ENCODE measurements around the gene NDUFB8. TPM values are rescaled to one million over a fixed set of nuclear protein-coding genes. Genes with fewer than 3 reads are reported as not detected.

The NDUFB8 gene
- total and polyA plus RNA-seq, 2 donors (not counting 3 experiments of a cell fraction or from before 2014, with no cell fraction given): 193 to 526 TPM

DNA sequence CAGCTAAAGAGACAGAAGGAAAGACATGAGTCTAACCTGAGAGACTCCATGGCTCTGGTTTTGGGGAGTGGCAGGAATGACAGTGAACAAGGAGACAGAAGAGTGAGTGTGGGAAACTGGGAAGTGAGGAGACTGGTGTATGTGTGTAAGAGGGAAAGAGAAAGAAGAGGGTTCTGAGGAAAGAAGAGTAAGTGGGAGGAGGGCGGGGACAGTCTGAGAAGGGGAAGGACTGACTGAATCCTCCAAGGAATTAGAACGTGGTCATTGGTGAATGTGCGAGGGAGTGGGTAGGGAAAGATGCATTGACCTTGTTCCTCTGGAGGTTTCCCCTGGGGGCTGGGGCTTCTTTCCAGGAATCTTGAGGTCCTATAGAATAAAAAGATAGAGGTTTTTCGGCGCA is 40.3 kb downstream of the NDUFB8 start:
- POLR2A ChIA-PET: no interaction called here
- no TSS peak for BruUV-seq (replicated peaks)

More for the DNA sequence above, 40.3 kb downstream of the NDUFB8 start:
- no peak for FAIRE-seq
- H3K27ac ChIP-seq (ENCODE audit: insufficient read depth, low read depth, low read length): no peak overlapping the region
- H3K4me2 ChIP-seq (ENCODE audit: insufficient read depth, low read length): no peak overlapping the region
- no peaks in the 10 kb centered on the region for H4K20me1 ChIP-seq (replicated peaks; ENCODE audit: control insufficient read depth, extremely low read depth, insufficient read depth, low read length)
- H3K4me3 ChIP-seq (replicated peaks in 1 of 3; ENCODE audit: insufficient read depth in 1 of 3, low read depth in 1 of 3, low read length in 3 of 3): no peak overlapping the region
- no peaks in the 10 kb centered on the region for H3K9me1 ChIP-seq (replicated peaks; ENCODE audit: control insufficient read depth, extremely low read depth, insufficient read depth, low read length)
- CTCF ChIA-PET: interaction anchor here (1.0 to 2.9 kb wide), 3 partner anchors 29 to 389 kb away, joined by 3 to 14 read pairs (median 3); no protein-coding TSS in a partner anchor
- H3K79me2 ChIP-seq (ENCODE audit: control insufficient read depth, insufficient read depth, low read length): no peaks in the 10 kb centered on the region
- H2AFZ ChIP-seq (ENCODE audit: low read depth, low read length): no peak overlapping the region
- dilution Hi-C loops (cut with MboI; ENCODE audit: extremely low pct_ligation_motif_present, low sequenced_read_pairs) (no loop called here), intact Hi-C loops (cut with micrococcal nuclease) (no loop called here)
- TF ChIP-seq, protein P1, sequence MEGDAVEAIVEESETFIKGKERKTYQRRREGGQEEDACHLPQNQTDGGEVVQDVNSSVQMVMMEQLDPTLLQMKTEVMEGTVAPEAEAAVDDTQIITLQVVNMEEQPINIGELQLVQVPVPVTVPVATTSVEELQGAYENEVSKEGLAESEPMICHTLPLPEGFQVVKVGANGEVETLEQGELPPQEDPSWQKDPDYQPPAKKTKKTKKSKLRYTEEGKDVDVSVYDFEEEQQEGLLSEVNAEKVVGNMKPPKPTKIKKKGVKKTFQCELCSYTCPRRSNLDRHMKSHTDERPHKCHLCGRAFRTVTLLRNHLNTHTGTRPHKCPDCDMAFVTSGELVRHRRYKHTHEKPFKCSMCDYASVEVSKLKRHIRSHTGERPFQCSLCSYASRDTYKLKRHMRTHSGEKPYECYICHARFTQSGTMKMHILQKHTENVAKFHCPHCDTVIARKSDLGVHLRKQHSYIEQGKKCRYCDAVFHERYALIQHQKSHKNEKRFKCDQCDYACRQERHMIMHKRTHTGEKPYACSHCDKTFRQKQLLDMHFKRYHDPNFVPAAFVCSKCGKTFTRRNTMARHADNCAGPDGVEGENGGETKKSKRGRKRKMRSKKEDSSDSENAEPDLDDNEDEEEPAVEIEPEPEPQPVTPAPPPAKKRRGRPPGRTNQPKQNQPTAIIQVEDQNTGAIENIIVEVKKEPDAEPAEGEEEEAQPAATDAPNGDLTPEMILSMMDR (IDR thresholded peaks at IDR 0.05; ENCODE audit: extremely low read depth in 1 of 2, insufficient read depth in 1 of 2, low read depth in 1 of 2, low read length in 2 of 2): no peak
- no peak for TF ChIP-seq POLR2A (IDR thresholded peaks at IDR 0.05; ENCODE audit: low read depth, low read length)
- TF ChIP-seq MAX (IDR thresholded peaks at IDR 0.05; ENCODE audit: insufficient read depth, insufficient read length): no peak
- no peak for TF ChIP-seq POLR2AphosphoS5 (IDR thresholded peaks at IDR 0.05; ENCODE audit: insufficient read depth, low read depth, low read length)
- TF ChIP-seq JUN (IDR thresholded peaks at IDR 0.05; ENCODE audit: borderline replicate concordance, insufficient read depth, insufficient read length, low read depth): no peak
- no peak for TF ChIP-seq MYC (IDR thresholded peaks at IDR 0.05; ENCODE audit: low read depth, low read length)
- TF ChIP-seq FOS (IDR thresholded peaks at IDR 0.05; ENCODE audit: borderline replicate concordance, insufficient read depth, low read length): no peak
- TF ChIP-seq EZH2 (IDR thresholded peaks at IDR 0.05; ENCODE audit: borderline replicate concordance, low read depth, low read length, severe bottlenecking): no peak
- no peak for TF ChIP-seq GATA2 (IDR thresholded peaks at IDR 0.05; ENCODE audit: insufficient read depth, insufficient read length, low read depth, low read length)
- no peak overlapping the region for H3K9ac ChIP-seq (replicated peaks; ENCODE audit: extremely low read depth, insufficient read depth, low read length)
- H3K36me3 ChIP-seq (ENCODE audit: control insufficient read depth in 2 of 2, extremely low read depth in 1 of 2, insufficient read depth in 2 of 2, low read length in 2 of 2): peaks cover 0 to 9% of the 10 kb centered on the region in 2 experiments
- no peaks in the 10 kb centered on the region for H3K9me3 ChIP-seq (replicated peaks; ENCODE audit: control insufficient read depth, insufficient read depth, low read length)
- peaks cover 1 to 2% of the 10 kb centered on the region in 2 experiments for H3K27me3 ChIP-seq (ENCODE audit: control insufficient read depth in 2 of 2, insufficient read depth in 2 of 2, low read length in 2 of 2)
- no peaks in the 10 kb centered on the region for H3K4me1 ChIP-seq (ENCODE audit: control insufficient read depth, extremely low read depth, insufficient read depth, low read length)
- DNase-seq (ENCODE audit: low read depth, low spot score): no peak
